DND-41 (cell line): ENCODE results near the gene FBXO22.

Experiments used
- ATAC-seq: fragments of 200-7000 bp; cut with Tn5 transposase; 3 replicates; pipeline ENCODE4 v1.9.1; 2021; ENCODE audit warnings: low read depth; ENCODE audit not compliant: insufficient read depth
- DNase-seq: peaks from one replicate; pipeline ENCODE4 v3.0.0-alpha.2; 2020
- H2AFZ ChIP-seq: 2 replicates; pipeline ENCODE4 v1.6.0; 2012; ENCODE audit warnings: low read depth, low read length
- H3K27ac ChIP-seq: 2 replicates; pipeline ENCODE4 v1.5.1; 2012; ENCODE audit warnings: low read length, inconsistent platforms
- H3K27me3 ChIP-seq: fragments of 200-600 bp; sonication (generic); 2 replicates; pipeline ENCODE4 v1.6.0; 2012; ENCODE audit warnings: low read length, mild to moderate bottlenecking, inconsistent platforms; ENCODE audit not compliant: insufficient read depth, poor library complexity
- H3K36me3 ChIP-seq: 2 replicates; pipeline ENCODE4 v1.5.1; 2012; ENCODE audit warnings: low read length, inconsistent platforms; ENCODE audit not compliant: insufficient read depth
- H3K4me1 ChIP-seq: 2 replicates; pipeline ENCODE4 v1.5.1; 2012; ENCODE audit warnings: mild to moderate bottlenecking, low read length; ENCODE audit not compliant: insufficient read depth
- H3K4me2 ChIP-seq: 2 replicates; pipeline ENCODE4 v1.6.0; 2012; ENCODE audit warnings: mild to moderate bottlenecking, moderate library complexity, low read length, inconsistent platforms; ENCODE audit not compliant: insufficient read depth
- H3K4me3 ChIP-seq, 2 experiments: fragments of 200-600 bp in 1 of 2; shearing (Covaris generic) in 1 of 2; 2 replicates each; pipeline ENCODE4 v1.5.1; 2012 to 2016; ENCODE audit warnings: inconsistent platforms in 2 of 2, low read length in 2 of 2, mild to moderate bottlenecking in 2 of 2, low read depth in 1 of 2, moderate library complexity in 1 of 2
- H3K79me2 ChIP-seq: 2 replicates; pipeline ENCODE4 v1.6.0; 2012; ENCODE audit warnings: low read length, inconsistent platforms; ENCODE audit not compliant: insufficient read depth
- H3K9ac ChIP-seq: 2 replicates; pipeline ENCODE4 v1.6.0; 2012; ENCODE audit warnings: low read depth, mild to moderate bottlenecking, inconsistent platforms, low read length, moderate library complexity
- H3K9me3 ChIP-seq: 2 replicates; pipeline ENCODE4 v1.5.1; 2012; ENCODE audit warnings: low read length, moderate library complexity, mild to moderate bottlenecking, inconsistent platforms; ENCODE audit not compliant: insufficient read depth, severe bottlenecking
- H4K20me1 ChIP-seq: 2 replicates; pipeline ENCODE4 v1.6.0; 2012; ENCODE audit warnings: low read length; ENCODE audit not compliant: insufficient read depth
- CTCF ChIP-seq: IDR thresholded peaks from 2 replicates; pipeline ENCODE4 v1.5.1; 2012; ENCODE audit warnings: borderline replicate concordance, low read length, moderate library complexity, mild to moderate bottlenecking; ENCODE audit not compliant: poor library complexity, severe bottlenecking; ENCODE audit errors: extremely low read depth
- EZH2 ChIP-seq: IDR thresholded peaks from 3 replicates; pipeline ENCODE4 v1.6.1; 2012; ENCODE audit warnings: borderline replicate concordance, low read depth, mild to moderate bottlenecking, moderate library complexity, low read length, inconsistent platforms; ENCODE audit not compliant: severe bottlenecking

The FBXO22 gene

GRCh38 chr15:75928680-75929608, 25.3 kb downstream of the FBXO22 start:
- H3K4me2 ChIP-seq: no peak overlapping the region
- DNase-seq (peak; percentile 9), ATAC-seq (no peak)
- no peak overlapping the region for H3K9ac ChIP-seq
- H3K27ac ChIP-seq: no peak overlapping the region
- H3K4me3 ChIP-seq: no peak overlapping the region
- no peaks in the 10 kb centered on the region for H3K4me1 ChIP-seq
- H3K36me3 ChIP-seq: peaks cover 31% of the 10 kb centered on the region
- no peak overlapping the region for H2AFZ ChIP-seq
- H4K20me1 ChIP-seq: no peaks in the 10 kb centered on the region
- TF ChIP-seq EZH2 (no peak), CTCF (peak; percentile 47)
- no peaks in the 10 kb centered on the region for H3K79me2 ChIP-seq
- no peaks in the 10 kb centered on the region for H3K27me3 ChIP-seq
- H3K9me3 ChIP-seq: no peaks in the 10 kb centered on the region

- Histone ChIP-seq H3K4me3 (no peak overlapping the region), H3K27ac (no peak overlapping the region), H3K4me2 (no peak overlapping the region), H2AFZ (no peak overlapping the region), H3K79me2 (no peaks in the 10 kb centered on the region), H3K27me3 (no peaks in the 10 kb centered on the region), H3K9me3 (no peaks in the 10 kb centered on the region), H3K36me3 (peaks cover 35% of the 10 kb centered on the region), H3K4me1 (no peaks in the 10 kb centered on the region), H3K9ac (no peak overlapping the region), H4K20me1 (no peaks in the 10 kb centered on the region)
- TF ChIP-seq EZH2 (no peak), CTCF (no peak)
- DNase-seq (no peak), ATAC-seq (no peak)
Observed at GRCh38 chr15:75929799-75930565, 26.3 kb downstream of the FBXO22 start.

- H3K4me3 ChIP-seq: no peak overlapping the region
- H3K27me3 ChIP-seq: no peaks in the 10 kb centered on the region
- no peak overlapping the region for H3K4me2 ChIP-seq
- H3K9ac ChIP-seq: no peak overlapping the region
- TF ChIP-seq EZH2 (no peak), CTCF (no peak)
- no peak for DNase-seq
- H4K20me1 ChIP-seq: no peaks in the 10 kb centered on the region
- no peak for ATAC-seq
- H3K4me1 ChIP-seq: no peaks in the 10 kb centered on the region
- H3K79me2 ChIP-seq: no peaks in the 10 kb centered on the region
- H3K36me3 ChIP-seq: peaks cover 35% of the 10 kb centered on the region
- no peak overlapping the region for H2AFZ ChIP-seq
- no peak overlapping the region for H3K27ac ChIP-seq
- H3K9me3 ChIP-seq: no peaks in the 10 kb centered on the region
Observed at GRCh38 chr15:75930866-75931265, 27.2 kb downstream of the FBXO22 start.
